ENCODE results near the gene FAM8A1.

- TF ChIP-seq SMC3 (IDR thresholded peaks at IDR 0.05; ENCODE audit: low read depth, low read length) (no peak), CTCF (IDR thresholded peaks at IDR 0.05) (no peak), RXRA (IDR thresholded peaks at IDR 0.05; ENCODE audit: borderline replicate concordance, low read depth) (no peak), EZH2phosphoT487 (IDR thresholded peaks at IDR 0.05; ENCODE audit: borderline replicate concordance, low read depth) (no peak), TAF1 (IDR thresholded peaks at IDR 0.05; ENCODE audit: borderline replicate concordance, low read depth, low read length) (no peak), EP300 (IDR thresholded peaks at IDR 0.05; ENCODE audit: borderline replicate concordance in 1 of 2, low read depth in 1 of 2, low read length in 1 of 2) (no peak)
- TF ChIP-seq, protein P1, sequence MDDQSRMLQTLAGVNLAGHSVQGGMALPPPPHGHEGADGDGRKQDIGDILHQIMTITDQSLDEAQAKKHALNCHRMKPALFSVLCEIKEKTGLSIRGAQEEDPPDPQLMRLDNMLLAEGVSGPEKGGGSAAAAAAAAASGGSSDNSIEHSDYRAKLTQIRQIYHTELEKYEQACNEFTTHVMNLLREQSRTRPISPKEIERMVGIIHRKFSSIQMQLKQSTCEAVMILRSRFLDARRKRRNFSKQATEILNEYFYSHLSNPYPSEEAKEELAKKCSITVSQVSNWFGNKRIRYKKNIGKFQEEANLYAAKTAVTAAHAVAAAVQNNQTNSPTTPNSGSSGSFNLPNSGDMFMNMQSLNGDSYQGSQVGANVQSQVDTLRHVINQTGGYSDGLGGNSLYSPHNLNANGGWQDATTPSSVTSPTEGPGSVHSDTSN (IDR thresholded peaks at IDR 0.05): no peak
These were observed 10.7 kb downstream of the FAM8A1 start for GRCh38 chr6:17610835-17611234.

Measured in SK-N-SH (cell line).